Stimulated activated naive CD4-positive, alpha-beta T cell treated with Interleukin-2 at 50 U/mL for 16 hours (primary cell): ENCODE results near the gene ODAD2.

Experiments used
- DNase-seq: peaks from one replicate; lab custom pipeline; 2025; lab: John Stamatoyannopoulos, UW

Gene ODAD2

GRCh38 chr10:27770181-27770580, 228.7 kb downstream of the ODAD2 start:
- no peak for DNase-seq
